Mesenchymal stem cell (in vitro differentiated cells and primary cell): ENCODE results near the gene WDR31.

Experiments used
- DNase-seq: peaks from one replicate; pipeline ENCODE4 v3.0.0-alpha.2; 2013
- H2AFZ ChIP-seq: one replicate; pipeline ENCODE4 v1.6.1; 2013; ENCODE audit warnings: low read depth, mild to moderate bottlenecking, control low read depth, inconsistent platforms, low read length, moderate library complexity
- H2AK5ac ChIP-seq: 2 replicates; pipeline ENCODE4 v1.6.1; 2013; ENCODE audit warnings: low read length, moderate library complexity, mild to moderate bottlenecking, inconsistent platforms; ENCODE audit not compliant: severe bottlenecking
- H2BK120ac ChIP-seq: one replicate; pipeline ENCODE4 v1.6.1; 2013; ENCODE audit warnings: low read depth, mild to moderate bottlenecking, inconsistent platforms, low read length, moderate library complexity
- H2BK12ac ChIP-seq, 2 experiments: one replicate each; pipeline ENCODE4 v1.6.1; 2013; ENCODE audit warnings: inconsistent platforms in 2 of 2, low read length in 2 of 2, mild to moderate bottlenecking in 2 of 2, moderate library complexity in 2 of 2, control low read depth in 1 of 2
- H2BK15ac ChIP-seq: one replicate; pipeline ENCODE4 v1.6.1; 2013; ENCODE audit warnings: mild to moderate bottlenecking, low read depth, inconsistent platforms; ENCODE audit not compliant: poor library complexity, severe bottlenecking
- H2BK5ac ChIP-seq: 2 replicates; pipeline ENCODE4 v1.6.1; 2013; ENCODE audit warnings: low read depth, mild to moderate bottlenecking, low read length, control low read depth, inconsistent platforms; ENCODE audit not compliant: poor library complexity, severe bottlenecking
- H3K14ac ChIP-seq, 2 experiments: one replicate each; pipeline ENCODE4 v1.6.1; 2013; ENCODE audit warnings: inconsistent platforms in 2 of 2, low read length in 2 of 2, control low read depth in 1 of 2, mild to moderate bottlenecking in 1 of 2, moderate library complexity in 1 of 2
- H3K18ac ChIP-seq, 2 experiments: one replicate each; pipeline ENCODE4 v1.6.1; 2013; ENCODE audit warnings: inconsistent platforms in 2 of 2, low read length in 2 of 2, control low read depth in 1 of 2, low read depth in 1 of 2, mild to moderate bottlenecking in 1 of 2
- H3K23ac ChIP-seq, 2 experiments: one replicate each; pipeline ENCODE4 v1.6.1; 2013; ENCODE audit warnings: inconsistent platforms in 2 of 2, low read length in 2 of 2, mild to moderate bottlenecking in 2 of 2, moderate library complexity in 2 of 2, control low read depth in 1 of 2
- H3K27ac ChIP-seq: 2 replicates; pipeline ENCODE4 v1.5.1; 2013; ENCODE audit warnings: mild to moderate bottlenecking, moderate library complexity, low read length, control low read depth, inconsistent platforms; ENCODE audit not compliant: poor library complexity, severe bottlenecking
- H3K27me3 ChIP-seq, 2 experiments: 2 replicates each; pipeline versions ENCODE4 v1.6.1 to v1.7.0; 2013; ENCODE audit warnings: low read length in 2 of 2, mild to moderate bottlenecking in 2 of 2, moderate library complexity in 2 of 2, control low read depth in 1 of 2, inconsistent platforms in 1 of 2; ENCODE audit not compliant: control insufficient read depth in 1 of 2, insufficient read depth in 1 of 2
- H3K36me3 ChIP-seq, 2 experiments: 2 replicates each; pipeline versions ENCODE4 v1.6.1 to v1.7.0; 2013; ENCODE audit warnings: low read length in 2 of 2, control low read depth in 1 of 2, inconsistent platforms in 1 of 2, low read depth in 1 of 2, mild to moderate bottlenecking in 1 of 2; ENCODE audit not compliant: insufficient read depth in 2 of 2, control insufficient read depth in 1 of 2
- H3K4ac ChIP-seq, 2 experiments: one replicate each; pipeline ENCODE4 v1.6.1; 2013; ENCODE audit warnings: inconsistent platforms in 2 of 2, low read length in 2 of 2, mild to moderate bottlenecking in 2 of 2, moderate library complexity in 2 of 2, control low read depth in 1 of 2, low read depth in 1 of 2
- H3K4me1 ChIP-seq: 2 replicates; pipeline ENCODE4 v1.6.1; 2013; ENCODE audit warnings: low read depth, low read length, control low read depth; ENCODE audit not compliant: control insufficient read depth, insufficient read depth
- H3K4me2 ChIP-seq: 2 replicates; pipeline ENCODE4 v1.6.1; 2013; ENCODE audit warnings: low read length, mild to moderate bottlenecking, inconsistent platforms; ENCODE audit not compliant: poor library complexity, severe bottlenecking
- H3K4me3 ChIP-seq, 2 experiments: 2 replicates each; pipeline versions ENCODE4 v1.5.1 to v1.7.0; 2013; ENCODE audit warnings: low read length in 2 of 2, mild to moderate bottlenecking in 2 of 2, control low read depth in 1 of 2, low read depth in 1 of 2; ENCODE audit not compliant: insufficient read depth in 1 of 2
- H3K79me1 ChIP-seq: replicated peaks from 2 replicates; pipeline ENCODE4 v1.6.1; 2013; ENCODE audit warnings: mild to moderate bottlenecking, control low read depth, low read length, inconsistent platforms; ENCODE audit not compliant: poor library complexity, severe bottlenecking
- H3K9ac ChIP-seq: 2 replicates; pipeline ENCODE4 v1.7.0; 2013; ENCODE audit warnings: mild to moderate bottlenecking, low read length, moderate library complexity
- H3K9me3 ChIP-seq: 2 replicates; pipeline ENCODE4 v1.7.0; 2013; ENCODE audit warnings: mild to moderate bottlenecking, low read length; ENCODE audit not compliant: control insufficient read depth
- H4K8ac ChIP-seq: one replicate; pipeline ENCODE4 v1.6.1; 2013; ENCODE audit warnings: inconsistent platforms, mild to moderate bottlenecking, low read length, moderate library complexity
- H4K91ac ChIP-seq: one replicate; pipeline ENCODE4 v1.6.1; 2013; ENCODE audit warnings: mild to moderate bottlenecking, low read length, inconsistent platforms
- WGBS: methylation state at CpG from one replicate; pipeline ENCODE4 v1.1.7; 2013; ENCODE audit warnings: mixed read lengths; 5-methylcytosine and 5-hydroxymethylcytosine counted together

WDR31 gene

DNA sequence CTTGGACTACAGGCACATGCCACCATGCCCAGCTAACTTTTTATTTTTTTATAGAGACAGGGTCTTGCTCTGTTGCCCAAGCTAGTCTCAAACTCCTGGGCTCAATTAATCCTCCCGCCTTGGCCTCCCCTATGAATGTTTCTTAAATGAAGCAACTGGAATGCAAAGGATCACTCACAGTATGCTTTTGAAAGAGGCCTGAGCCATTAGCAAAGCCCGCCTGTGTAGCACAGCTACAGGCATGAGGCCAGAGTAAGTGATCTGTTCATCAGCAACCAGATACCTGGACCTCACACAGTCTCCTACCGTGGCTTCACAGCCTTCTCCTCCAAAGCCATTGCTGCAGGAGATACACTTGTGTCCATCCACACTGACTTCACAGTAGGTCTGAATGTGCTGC lies 20.0 kb downstream of the WDR31 start:
- DNase-seq, result no peak
- H3K23ac ChIP-seq, result no peak overlapping the region
- H2BK5ac ChIP-seq, result no peak overlapping the region
- H3K79me1 ChIP-seq, result no peaks in the 10 kb centered on the region
- H3K4me2 ChIP-seq, result no peak overlapping the region
- H2BK120ac ChIP-seq, result no peak overlapping the region
- H2AK5ac ChIP-seq, result no peak overlapping the region
- WGBS, result over 99% methylated on average over 3 of the region's 3 CpGs
- no peak overlapping the region for H2BK12ac ChIP-seq
- H2AFZ ChIP-seq, result no peak overlapping the region
- H3K4me3 ChIP-seq, result no peak overlapping the region
- no peaks in the 10 kb centered on the region for H3K9me3 ChIP-seq
- H3K27ac ChIP-seq, result no peak overlapping the region
- H3K4me1 ChIP-seq, result no peaks in the 10 kb centered on the region
- no peak overlapping the region for H2BK15ac ChIP-seq
- no peak overlapping the region for H4K8ac ChIP-seq
- H3K36me3 ChIP-seq, result peaks cover 0 to 55% of the 10 kb centered on the region in 2 experiments
- H3K18ac ChIP-seq, result no peak overlapping the region
- H3K27me3 ChIP-seq, result peaks cover 0 to 13% of the 10 kb centered on the region in 2 experiments
- no peak overlapping the region for H3K14ac ChIP-seq
- H4K91ac ChIP-seq, result no peak overlapping the region
- no peak overlapping the region for H3K4ac ChIP-seq
- H3K9ac ChIP-seq, result no peak overlapping the region

GRCh38 chr9:113319054-113319453 lies 21.0 kb downstream of the WDR31 start:
- Histone ChIP-seq H3K4me3 (no peak overlapping the region), H3K4me2 (no peak overlapping the region), H2BK15ac (no peak overlapping the region), H2BK12ac (no peak overlapping the region), H2BK5ac (no peak overlapping the region), H3K18ac (no peak overlapping the region), H3K4ac (no peak overlapping the region), H3K36me3 (peaks cover 0 to 55% of the 10 kb centered on the region in 2 experiments), H3K79me1 (no peaks in the 10 kb centered on the region), H3K9me3 (no peaks in the 10 kb centered on the region), H3K9ac (no peak overlapping the region), H3K27me3 (peaks cover 0 to 13% of the 10 kb centered on the region in 2 experiments), H4K91ac (no peak overlapping the region), H2BK120ac (no peak overlapping the region), H2AK5ac (no peak overlapping the region), H3K14ac (no peak overlapping the region), H2AFZ (no peak overlapping the region), H3K27ac (no peak overlapping the region), H4K8ac (no peak overlapping the region), H3K4me1 (no peaks in the 10 kb centered on the region), H3K23ac (no peak overlapping the region)
- whole genome bisulfite sequencing, result 61% methylated on average over 2 of the region's 2 CpGs
- DNase-seq, result no peak

- Histone ChIP-seq H3K9me3 (no peaks in the 10 kb centered on the region), H3K14ac (no peak overlapping the region), H2BK120ac (no peak overlapping the region), H3K4me1 (no peaks in the 10 kb centered on the region), H2AK5ac (no peak overlapping the region), H4K8ac (no peak overlapping the region), H3K18ac (no peak overlapping the region), H3K79me1 (no peaks in the 10 kb centered on the region), H3K9ac (peak overlapping the region; percentile 19), H3K4ac (no peak overlapping the region), H2BK15ac (no peak overlapping the region), H3K4me2 (no peak overlapping the region), H2AFZ (no peak overlapping the region), H3K23ac (no peak overlapping the region), H4K91ac (no peak overlapping the region), H3K27me3 (peaks cover 0 to 13% of the 10 kb centered on the region in 2 experiments), H3K36me3 (peaks cover 0 to 55% of the 10 kb centered on the region in 2 experiments), H3K27ac (no peak overlapping the region), H2BK5ac (no peak overlapping the region), H3K4me3 (no peak overlapping the region), H2BK12ac (no peak overlapping the region)
- 59% methylated on average over 2 of the region's 2 CpGs for WGBS
- DNase-seq, result no peak
Measured at GRCh38 chr9:113317777-113318176, 22.3 kb downstream of the WDR31 start.

- Histone ChIP-seq H3K4me2 (no peak overlapping the region), H2AFZ (no peak overlapping the region), H3K9ac (no peak overlapping the region), H2BK15ac (no peak overlapping the region), H3K4me3 (no peak overlapping the region), H2AK5ac (no peak overlapping the region), H3K14ac (no peak overlapping the region), H3K9me3 (no peaks in the 10 kb centered on the region), H2BK120ac (no peak overlapping the region), H3K4ac (no peak overlapping the region), H2BK12ac (no peak overlapping the region), H2BK5ac (no peak overlapping the region), H3K27me3 (peaks cover 0 to 5% of the 10 kb centered on the region in 2 experiments), H3K27ac (no peak overlapping the region), H3K23ac (no peak overlapping the region), H3K18ac (no peak overlapping the region), H3K79me1 (no peaks in the 10 kb centered on the region), H3K36me3 (peaks cover 0 to 45% of the 10 kb centered on the region in 2 experiments), H4K8ac (no peak overlapping the region), H3K4me1 (no peaks in the 10 kb centered on the region), H4K91ac (no peak overlapping the region)
- WGBS, result 95% methylated on average over 4 of the region's 4 CpGs
- DNase-seq, result no peak
Measured at GRCh38 chr9:113316030-113316429, 24.0 kb downstream of the WDR31 start.
